CD1c-positive myeloid dendritic cell (primary cell): ENCODE data around the gene MEP1A.
"Not testable (repeated sequence)": the region's sequence is repeated elsewhere in the genome, so short reads cannot be mapped to it uniquely, and the experiment has no call there.

Source experiments
- DNase-seq: peaks from one replicate; pipeline ENCODE4 v3.0.0-alpha.2; 2016; ENCODE audit errors: extremely low spot score

MEP1A gene, protein sequence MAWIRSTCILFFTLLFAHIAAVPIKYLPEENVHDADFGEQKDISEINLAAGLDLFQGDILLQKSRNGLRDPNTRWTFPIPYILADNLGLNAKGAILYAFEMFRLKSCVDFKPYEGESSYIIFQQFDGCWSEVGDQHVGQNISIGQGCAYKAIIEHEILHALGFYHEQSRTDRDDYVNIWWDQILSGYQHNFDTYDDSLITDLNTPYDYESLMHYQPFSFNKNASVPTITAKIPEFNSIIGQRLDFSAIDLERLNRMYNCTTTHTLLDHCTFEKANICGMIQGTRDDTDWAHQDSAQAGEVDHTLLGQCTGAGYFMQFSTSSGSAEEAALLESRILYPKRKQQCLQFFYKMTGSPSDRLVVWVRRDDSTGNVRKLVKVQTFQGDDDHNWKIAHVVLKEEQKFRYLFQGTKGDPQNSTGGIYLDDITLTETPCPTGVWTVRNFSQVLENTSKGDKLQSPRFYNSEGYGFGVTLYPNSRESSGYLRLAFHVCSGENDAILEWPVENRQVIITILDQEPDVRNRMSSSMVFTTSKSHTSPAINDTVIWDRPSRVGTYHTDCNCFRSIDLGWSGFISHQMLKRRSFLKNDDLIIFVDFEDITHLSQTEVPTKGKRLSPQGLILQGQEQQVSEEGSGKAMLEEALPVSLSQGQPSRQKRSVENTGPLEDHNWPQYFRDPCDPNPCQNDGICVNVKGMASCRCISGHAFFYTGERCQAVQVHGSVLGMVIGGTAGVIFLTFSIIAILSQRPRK

DNA sequence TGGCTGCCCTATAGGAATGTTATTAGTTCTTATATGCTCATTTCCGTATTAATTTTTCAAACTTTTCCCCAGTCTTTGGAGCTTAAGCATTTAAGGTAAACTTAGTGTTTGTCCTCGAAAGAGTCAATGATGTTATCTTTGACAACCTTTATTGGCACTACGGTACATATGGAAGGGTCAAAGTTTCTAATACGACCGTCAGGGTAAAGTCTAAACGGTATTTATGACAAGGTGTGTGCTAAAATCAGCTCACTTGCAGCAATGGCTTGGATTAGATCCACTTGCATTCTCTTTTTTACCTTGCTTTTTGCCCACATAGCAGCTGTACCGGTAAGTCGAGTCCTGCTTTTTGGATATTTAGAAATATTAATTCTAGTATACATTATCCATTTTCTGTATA, at the start of gene MEP1A:
TSS of gene MEP1A (plus strand) at position 252 of the 400 bp plus-strand sequence. CDS start at position 262, 10 bp downstream.
- no peak for DNase-seq

DNA sequence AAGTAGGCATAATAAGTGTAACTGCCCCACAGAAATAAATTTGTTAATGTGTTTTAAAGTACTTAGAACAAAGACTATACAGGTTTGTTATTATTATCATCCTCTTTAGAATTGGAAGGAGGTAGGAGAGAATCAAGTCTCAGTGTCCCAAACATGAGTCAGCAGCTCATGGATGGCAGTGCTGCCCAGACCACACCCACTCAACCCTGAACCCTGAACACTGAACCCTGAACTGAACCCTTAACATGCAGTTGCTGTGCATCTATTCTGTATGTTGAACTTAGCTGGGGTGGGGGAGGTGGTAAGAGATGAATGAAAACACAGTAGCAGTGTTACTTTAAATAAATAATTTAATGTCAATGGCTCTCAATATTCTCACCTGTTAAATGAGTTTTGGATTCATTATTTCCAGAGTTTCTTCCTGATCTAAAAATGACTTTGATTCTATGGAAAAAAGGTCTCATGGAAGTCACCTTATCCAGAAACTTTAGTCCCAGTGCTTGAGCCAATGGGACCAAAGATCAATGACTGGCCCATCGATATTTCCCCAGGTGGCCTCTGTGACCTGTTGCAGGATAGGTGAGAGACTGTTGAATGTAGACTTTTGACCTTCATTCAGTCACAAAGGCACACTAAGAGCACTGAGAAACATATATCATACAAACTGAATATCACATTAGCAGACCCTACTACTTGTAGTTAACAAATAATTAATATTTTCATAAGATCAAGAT, 49.6 kb upstream of the MEP1A start:
- DNase-seq = no peak

DNA sequence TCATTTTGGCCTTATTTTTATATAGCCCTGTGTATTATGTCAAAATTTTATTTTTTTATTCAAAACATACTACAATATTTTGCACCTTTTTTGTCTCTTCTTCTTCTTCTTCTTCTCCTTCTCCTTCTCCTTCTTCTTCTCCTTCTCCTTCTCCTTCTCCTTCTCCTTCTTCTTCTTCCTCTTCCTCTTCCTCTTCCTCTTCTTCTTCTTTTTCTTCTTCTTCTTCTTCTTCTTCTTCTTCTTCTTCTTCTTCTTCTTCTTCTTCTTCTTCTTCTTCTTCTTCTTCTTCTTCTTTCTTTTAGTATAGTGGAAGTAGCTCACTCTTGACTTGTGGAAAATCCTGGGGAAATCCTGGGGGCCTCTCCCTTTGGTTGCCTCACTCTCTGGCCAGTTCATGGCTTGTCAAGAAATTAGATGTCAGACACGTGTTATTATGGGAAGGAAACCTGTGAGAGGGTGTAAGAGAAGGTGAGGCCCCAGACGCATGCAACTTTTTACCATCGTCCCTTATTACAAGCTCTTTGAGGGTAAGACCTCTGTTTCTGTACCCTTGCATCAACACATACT, 48.9 kb upstream of the MEP1A start:
- not testable (repeated sequence) for DNase-seq

DNA sequence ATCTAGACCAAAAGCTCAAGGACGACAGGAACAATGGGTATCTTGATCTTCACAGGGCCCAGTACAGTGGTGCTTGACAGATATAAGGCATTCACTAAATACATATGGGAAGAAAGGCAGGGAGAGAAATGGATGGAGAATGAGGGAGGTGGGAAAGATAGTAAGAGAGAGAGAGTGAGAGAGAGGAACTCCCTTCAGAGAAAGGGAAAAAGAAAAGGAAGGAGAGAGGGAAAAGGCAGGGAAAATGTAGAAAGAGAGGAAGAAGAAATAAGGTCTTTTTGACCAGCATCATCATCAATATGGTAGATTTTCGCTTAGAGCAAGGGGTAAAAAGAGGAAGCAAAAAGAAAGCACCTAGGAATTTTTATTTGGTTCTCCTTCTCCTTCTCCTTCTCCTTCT, 47.2 kb upstream of the MEP1A start:
- DNase-seq = no peak

DNA sequence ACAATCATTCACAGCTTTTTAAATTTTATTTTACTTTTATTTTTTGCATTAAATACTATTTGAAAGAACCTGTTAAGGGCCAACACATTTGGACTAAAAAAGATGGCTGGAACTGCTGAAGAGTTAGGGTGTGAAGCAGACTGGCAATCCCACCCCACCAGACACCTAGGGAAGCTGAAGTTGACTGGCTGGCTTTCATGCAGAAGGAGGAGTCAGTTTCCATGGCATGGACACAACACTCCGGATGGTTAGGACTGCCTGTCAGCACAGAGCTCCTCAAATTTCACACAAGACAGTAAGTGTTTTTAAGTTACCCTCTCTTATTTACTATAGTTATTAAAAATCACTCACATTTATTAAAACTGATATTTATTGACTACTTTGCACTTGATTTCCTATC, 46.5 kb upstream of the MEP1A start, which contains the start of gene ANKRD66:
TSS of gene ANKRD66 (plus strand) at position 238 of the 400 bp plus-strand sequence. CDS start 5,016 bp downstream, outside the sequence.
- DNase-seq = no peak

DNA sequence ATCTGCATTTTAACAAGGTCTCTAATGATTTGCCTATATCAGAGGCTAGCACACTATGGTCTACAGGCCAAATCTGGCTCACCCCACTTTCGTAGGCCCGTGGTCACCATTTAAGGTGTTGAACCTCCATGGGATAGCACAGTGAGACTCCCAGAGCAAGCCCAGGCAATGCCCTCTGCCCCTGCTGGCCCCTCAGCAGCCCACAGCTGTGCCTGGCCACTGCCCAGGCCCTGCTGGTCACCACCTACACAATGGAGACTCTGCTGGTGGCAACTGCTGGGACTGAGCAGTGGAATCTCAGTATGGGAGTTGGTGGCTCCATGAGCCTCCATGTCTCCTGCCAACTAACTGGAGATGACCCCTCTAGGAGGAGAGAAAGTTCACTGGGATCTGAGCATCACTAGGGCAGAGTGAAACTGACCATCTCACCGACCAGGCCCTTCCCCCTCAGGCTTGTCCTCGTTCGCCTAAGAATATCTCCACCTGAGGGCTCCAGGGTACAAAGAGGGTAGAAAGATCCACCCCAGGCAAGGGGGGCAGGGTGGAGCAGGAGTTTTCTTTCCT, 44.2 kb upstream of the MEP1A start:
- DNase-seq = no peak

DNA sequence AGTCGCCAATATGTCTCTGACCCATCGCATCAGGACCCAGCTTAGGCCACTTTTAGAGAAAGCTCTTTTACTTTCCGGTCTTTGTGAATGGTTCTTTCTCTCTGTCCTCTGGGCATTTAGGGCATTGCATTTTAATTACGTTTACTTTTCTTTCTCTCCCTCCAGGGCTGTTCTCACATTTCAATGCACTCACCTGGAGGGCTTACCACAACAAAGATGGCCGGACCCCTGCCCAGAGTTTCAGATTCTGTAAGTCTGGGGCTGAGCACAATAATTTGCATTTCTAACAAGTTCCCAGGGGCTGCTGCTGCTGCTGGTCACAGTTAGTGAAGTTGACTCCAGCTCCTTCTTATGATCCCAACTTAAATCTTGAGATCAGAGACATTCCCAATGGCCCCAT, 43.5 kb upstream of the MEP1A start:
- no peak for DNase-seq

DNA sequence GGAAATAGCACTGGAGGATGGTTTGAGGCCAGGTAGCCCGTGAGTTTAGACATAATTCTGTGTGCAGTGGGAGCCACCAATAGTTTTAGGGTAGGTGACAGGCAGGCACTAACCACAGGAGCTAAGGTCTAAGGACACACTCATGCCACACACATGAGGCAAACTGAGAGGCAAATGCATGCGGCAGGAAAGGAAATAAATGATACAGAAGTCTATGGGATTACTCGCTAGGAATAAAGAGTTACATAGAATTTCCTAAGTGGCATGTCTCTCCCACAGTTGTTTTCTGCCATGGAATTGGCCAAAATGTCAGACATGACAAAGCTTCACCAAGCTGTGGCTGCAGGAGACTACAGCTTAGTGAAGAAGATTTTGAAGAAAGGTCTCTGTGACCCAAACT, 41.5 kb upstream of the MEP1A start:
- DNase-seq = no peak

DNA sequence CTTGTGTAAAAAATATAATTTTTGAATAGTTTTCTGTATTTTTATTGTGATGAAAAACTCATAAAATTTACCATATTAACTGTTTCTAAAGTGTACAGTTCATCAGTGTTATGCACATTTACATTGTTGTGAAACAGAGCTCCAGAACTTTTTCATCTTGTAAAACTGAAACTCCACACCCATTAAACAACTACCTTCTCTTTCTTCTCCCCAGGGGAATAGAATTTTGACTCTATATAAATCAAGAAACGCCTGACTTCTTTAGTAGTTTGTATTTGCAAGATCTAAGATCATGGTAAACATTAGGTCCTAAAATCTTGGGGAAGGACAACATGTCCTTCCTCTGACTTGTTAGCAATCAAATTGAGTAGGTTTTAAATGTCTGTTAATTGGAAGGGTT, 37.3 kb upstream of the MEP1A start:
- no peak for DNase-seq

DNA sequence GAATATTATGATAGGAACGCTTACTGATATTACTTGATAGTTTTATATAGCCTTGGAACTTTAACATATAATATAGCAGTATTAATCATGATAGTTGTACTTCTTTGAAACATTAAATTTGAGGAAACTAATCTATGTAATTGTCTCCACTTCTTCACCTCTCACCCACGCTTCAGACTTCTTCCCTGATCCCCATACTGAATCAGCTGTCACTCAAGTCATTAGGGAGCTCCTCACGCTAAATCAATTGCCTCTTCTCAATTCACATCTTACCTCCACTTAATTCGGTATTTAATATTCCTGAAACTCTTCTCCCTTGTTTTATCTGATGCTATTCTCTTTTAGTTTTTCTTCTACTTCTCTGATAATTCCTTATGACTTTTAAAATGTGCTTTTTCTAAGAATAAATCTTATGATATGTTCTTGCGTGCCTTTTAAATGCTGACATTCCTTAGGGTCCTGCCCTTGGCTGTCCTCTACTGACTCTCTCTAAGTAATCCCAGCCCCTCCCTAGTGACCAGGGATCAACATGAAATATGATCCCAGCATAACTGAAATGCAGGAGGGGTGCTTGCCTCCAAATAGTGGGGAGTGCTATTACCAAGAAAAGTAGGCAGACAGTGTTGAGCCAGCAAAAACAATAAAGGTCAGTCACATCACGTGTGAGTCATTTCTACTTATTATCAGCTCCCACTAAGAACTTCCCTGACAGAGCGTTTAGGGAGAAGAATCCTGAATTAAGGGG, 36.5 kb upstream of the MEP1A start:
- DNase-seq = peak; percentile 51

DNA sequence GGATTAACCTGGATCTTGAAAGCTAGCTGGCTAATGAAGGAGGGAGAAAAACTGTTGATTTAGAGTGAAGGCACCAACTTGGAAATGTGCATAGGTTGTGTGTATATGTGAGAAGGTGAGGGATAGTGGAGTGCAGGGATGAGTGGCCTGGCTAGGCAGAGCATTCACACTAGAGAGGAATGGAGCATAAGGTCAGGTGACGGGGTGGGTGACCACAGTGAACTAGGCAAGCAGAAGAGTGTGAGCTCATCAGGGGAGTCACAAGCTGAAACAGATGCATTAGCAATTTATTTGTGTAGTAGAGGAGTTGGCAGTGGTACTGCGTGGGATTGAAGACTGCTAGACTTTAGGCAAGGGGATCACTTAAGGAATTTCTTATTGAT, 36.0 kb upstream of the MEP1A start:
- peak; percentile 57 for DNase-seq

DNA sequence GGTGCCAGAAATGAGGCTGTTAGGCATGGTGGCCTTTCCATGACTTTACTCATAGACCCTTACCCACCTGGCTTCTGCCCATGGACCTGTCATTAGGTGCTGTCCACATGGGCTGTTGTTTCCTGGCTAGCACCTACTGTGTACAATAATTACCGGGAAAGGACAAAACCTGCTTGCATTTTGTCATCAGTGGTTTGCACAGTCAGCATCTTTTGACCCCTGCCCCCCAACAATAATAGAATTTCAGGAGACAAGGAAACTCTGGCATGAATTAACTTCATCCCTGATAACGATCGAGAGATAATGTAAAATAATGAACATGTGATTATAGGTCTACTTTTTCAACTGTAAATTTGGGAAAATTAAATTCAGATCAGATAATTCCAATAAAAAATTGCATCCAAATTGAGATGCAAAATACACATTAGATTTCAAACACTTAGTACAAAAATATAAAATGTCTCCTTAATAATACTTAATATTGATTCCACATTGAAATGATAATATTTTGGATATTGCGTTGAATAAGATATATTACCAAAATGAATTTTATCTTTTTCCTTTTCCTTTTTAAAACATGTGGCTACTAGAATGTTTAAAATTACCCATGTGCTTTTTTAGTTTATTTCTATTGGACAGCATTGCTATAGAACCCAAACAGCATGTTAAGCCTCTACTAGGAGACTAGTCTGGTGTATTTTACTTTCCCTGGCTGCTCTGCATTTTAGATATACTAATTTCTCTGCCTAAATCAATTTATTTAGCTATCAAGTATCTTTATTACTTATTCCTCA, 34.0 kb upstream of the MEP1A start:
- DNase-seq = no peak

DNA sequence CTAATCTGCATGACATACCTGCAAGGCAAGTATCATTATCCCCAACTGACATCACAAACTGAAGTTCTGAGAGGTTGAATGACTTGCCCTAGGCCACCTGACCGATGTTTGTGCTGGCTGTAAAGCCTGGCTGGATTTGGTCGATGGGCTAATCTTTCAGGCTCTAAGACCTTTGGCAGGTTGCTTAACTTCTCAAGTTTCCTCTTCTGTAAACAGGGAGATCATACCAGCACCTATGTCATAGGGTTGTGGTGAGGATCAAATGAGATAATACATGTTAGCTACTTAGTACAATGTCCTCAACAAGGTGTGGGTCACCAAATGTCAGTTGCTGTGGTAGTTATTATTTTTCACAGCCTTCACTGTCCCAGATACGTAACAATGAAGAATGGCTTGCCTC, 32.3 kb upstream of the MEP1A start:
- no peak for DNase-seq

DNA sequence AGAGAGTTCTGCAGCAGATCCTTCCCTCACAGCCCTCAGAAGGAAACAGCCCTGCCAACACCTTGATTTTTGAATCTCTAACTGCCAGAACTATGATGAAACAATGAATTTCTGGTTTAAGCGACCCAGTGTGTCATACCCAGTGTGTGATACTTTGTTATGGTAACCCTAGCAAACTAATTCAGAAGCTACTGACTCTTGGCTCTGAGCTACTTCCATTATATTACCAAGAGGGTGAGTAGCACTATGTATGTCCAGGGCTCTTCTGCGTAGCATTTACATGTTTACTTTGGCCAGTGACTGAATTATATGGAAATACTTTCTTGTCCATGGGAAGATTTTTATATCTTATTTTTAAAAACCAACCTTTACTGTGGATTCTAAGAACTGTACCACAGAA, 29.7 kb upstream of the MEP1A start:
- DNase-seq = no peak

DNA sequence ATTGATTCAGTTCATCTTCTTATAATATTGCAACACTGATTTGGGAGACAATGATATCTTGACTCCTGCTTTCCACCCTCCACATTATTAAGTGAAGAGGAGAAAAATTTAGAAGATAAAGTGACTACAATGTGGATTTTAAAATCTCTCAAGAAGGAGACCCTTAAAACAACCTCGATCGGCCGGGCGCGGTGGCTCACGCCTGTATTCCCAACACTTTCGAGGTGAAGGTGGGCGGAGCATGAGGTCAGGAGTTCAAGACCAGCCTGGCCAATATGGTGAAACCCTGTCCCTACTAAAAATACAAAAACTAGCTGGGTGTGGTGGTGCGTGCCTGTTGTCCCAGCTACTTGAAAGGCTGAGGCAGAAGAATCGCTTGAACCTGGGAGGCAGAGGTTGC, 28.9 kb upstream of the MEP1A start:
- DNase-seq = not testable (repeated sequence)

DNA sequence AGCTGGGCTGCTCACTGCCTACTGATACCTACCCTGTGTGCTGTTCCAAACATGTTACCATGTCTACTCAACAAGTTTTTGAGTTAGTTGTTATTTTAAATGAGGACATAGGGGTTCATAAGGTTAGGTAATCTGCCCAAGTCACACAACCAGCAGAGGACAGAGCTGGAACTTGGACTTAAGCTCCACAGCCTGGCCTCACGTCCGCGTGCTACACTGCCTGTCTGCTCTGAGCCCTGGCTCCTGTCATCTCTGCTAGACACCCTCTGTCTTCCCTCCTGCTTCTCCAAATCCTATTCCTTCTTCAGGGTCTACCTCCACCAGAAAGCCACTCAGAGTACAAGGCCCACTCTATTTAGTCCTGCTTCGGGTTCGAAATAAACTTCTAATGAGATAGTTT, 28.2 kb upstream of the MEP1A start:
- DNase-seq = no peak

DNA sequence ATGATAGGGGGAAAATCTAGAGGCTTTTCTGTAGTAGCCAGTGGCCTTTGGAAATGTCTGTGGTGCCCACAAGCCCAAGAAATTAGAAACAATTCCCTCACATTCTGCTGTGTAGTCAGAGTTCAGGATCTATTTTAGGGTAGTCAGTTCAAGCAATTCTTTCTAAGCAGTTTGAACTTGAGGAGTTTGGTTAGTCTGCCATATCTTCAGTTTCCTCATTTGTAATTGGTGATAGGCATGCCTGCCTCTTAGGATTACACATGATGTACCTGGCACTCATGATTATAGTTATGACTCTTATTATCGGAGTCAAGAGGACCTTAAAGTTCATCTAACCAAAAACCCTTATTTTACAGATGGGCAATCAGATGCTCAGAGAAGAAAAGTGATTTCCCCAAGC, 21.2 kb upstream of the MEP1A start:
- peak; percentile 67 for DNase-seq

DNA sequence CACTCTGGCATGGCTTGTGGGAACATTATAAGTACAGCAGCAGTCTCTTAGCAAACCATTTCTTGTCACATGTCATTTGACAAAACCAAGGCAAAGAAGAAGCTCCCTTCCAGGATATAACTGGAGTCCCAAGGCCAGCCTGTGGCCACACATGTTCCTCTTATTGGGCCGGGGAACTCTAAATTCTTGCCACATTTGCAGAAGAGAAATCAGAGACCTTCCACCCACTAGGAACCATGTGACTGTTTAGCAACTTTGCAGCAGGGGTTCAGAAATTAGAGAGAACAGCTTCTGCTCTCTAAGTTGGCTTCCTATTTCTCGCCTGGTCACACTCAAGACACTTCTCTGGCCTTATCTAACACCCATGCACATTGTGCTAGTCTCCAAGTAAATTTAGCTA, 20.4 kb upstream of the MEP1A start:
- DNase-seq = peak; percentile 97

DNA sequence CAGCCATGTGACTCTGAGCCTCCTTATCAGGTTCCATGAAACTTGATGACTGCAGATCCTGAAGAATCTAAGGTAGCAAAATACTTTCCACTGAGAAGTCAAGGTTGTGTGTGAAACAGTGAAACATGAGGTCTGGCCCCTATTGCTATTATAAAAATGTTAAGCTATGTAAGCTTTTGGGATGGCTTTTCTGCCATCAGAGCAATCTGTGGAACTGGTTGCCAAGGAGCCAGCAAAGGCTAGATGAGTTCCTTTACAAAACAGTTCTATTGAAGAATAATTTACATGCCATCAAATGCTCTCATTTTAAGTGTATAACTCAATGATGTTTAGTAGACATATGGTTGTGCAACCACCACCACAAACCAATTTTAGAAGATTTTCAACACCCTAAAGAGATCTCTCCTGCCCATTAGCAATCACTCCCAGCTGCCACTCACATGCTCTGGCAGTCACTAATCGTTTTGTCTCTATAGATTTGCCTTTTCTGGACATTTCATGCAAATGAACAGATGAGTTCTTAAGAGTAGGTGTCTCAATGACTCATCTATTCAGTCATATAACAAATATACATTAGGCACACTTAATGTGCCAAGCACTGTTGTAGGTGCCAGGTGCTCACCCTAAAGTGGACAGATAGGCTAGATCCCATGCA, 19.9 kb upstream of the MEP1A start:
- DNase-seq = peak; percentile 62

DNA sequence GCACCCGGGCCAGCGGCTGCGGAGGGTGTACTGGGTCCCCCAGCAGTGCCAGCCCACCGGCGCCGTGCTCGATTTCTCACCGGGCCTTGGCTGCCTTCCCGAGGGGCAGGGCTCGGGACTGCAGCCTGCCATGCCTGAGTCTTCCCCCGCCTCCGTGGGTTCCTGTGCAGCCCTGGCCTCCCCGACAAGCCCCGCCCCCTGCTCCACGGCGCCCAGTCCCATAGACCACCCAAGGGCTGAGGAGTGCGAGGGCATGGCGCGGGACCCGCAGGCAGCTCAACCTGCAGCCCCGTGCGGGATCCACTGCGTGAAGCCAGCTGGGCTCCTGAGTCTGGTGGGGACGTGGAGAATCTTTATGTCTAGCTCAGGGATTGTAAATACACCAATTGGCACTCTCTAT, 18.5 kb upstream of the MEP1A start:
- not testable (repeated sequence) for DNase-seq
